Stimulated activated CD4-positive, alpha-beta T cell treated with anti-CD3 and anti-CD28 coated beads, Interleukin-12 subunit alpha, Interleukin-12 subunit beta, amount 100 ng/mL, for 48 hours (primary cell): ENCODE results near the gene TNPO2.
"Not testable (repeated sequence)": the region's sequence is repeated elsewhere in the genome, so short reads cannot be mapped to it uniquely, and the experiment has no call there.

ENCODE experiments used
- DNase-seq, 3 donors: peaks; one replicate each; pipeline ENCODE4 v3.0.0-alpha.2; 2020; ENCODE audit warnings: low read depth in 2 of 3, low spot score in 1 of 3

The TNPO2 gene

DNA sequence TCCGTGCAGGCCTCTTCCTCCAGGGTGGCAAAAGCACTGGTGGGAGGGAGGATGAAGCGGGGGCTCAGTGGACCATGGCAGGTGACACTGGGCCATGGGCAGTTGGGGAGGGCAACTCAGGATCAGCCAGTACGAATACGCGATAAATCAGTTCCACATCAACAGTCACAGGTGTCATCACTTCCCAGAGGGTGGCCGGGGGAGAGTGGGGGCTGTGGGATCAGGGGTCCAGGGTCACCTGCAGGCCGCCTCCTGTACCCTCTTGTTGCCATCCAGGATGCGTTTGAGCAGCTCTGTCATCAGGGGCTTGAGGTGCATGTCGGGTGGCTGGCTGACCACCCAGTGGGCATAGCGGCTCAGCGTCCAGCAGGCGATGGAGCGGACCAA lies 17.4 kb downstream of the TNPO2 start:
- no peak for DNase-seq

GRCh38 chr19:12705654-12706331 lies 17.9 kb downstream of the TNPO2 start:
- DNase-seq: no peak

- no peak for DNase-seq
These were observed 18.6 kb downstream of the TNPO2 start for GRCh38 chr19:12705169-12705568.

- no peak for DNase-seq
These were observed 20.7 kb downstream of the TNPO2 start for GRCh38 chr19:12703046-12703445.

DNA sequence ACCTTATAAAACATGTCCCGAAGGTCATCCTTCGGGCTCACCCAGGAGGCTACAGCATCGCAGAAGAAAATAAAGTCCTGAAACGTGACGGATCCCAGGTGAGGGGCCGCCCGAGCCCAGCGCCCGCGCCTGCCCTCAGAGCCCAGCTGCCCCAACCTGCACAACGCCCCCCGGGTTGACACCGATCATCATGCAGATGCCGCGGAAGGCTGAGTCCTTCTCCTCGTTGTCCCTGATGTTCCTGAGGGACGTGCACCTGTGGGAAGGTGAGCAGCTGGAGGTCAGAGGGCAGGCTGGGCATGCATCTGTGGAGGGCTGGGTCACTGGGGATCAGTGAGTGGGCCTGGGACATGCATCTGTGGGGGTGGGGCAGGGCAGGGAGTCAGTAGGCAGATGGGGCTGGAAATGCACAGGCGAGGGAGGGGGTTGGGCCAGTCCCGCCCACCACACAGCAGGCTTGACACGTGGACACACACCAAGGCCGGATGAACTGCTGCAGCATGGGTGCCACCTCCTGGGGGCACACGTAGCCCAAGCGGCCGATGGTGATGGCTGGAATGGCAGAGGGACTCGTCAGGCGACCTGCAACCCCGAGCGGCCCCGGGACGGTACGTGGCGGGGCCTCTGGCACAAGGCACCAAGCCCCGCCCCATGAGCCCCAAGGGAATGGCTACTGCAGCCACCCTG lies 22.0 kb downstream of the TNPO2 start:
- DNase-seq: no peak

DNA sequence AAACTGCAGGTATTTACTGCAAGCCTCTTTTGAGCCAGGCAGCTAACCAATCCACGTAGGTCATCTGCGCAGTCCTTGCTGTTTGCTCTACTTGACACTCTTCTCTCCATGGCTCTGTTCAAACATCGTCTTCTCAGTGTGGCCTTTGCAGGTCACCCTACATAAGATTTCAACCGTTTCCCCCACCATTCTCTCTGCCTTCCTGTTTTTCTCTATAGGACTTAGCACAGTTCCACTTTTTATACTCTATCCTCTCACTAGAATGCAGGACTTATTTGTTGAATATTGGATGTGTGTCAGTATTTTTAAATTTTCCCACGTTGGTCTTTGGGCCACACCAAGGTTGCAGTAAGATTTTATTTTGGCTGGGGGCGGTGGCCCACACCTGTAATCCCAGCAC lies 25.6 kb downstream of the TNPO2 start:
- DNase-seq: no peak

DNA sequence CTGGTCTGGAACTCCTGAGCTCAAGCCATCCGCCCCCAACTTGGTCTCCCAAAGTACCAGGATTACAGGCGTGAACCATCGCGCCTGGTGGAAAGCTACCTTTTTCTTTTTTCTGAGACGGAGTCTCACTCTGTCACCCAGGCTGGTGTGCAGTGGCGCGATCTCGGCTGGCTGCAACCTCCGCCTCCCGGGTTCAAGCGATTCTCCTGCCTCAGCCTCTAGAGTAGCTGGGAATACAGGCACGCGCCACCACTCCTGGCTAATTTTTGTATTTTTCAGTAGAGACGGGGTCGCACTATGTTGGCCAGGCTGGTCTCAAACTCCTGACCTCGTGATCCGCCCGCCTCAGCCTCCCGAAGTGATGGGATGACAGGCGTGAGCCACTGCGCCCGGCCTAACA lies 26.3 kb downstream of the TNPO2 start:
- DNase-seq: not testable (repeated sequence)

GRCh38 chr19:12696366-12697335 lies 27.1 kb downstream of the TNPO2 start, which contains the start of gene FBXW9:
Gene FBXW9 (minus strand): TSS chr19:12696631. CDS start chr19:12696581, 50 bp downstream.
- peak; percentile 95 to 99 (median 96) for DNase-seq

DNA sequence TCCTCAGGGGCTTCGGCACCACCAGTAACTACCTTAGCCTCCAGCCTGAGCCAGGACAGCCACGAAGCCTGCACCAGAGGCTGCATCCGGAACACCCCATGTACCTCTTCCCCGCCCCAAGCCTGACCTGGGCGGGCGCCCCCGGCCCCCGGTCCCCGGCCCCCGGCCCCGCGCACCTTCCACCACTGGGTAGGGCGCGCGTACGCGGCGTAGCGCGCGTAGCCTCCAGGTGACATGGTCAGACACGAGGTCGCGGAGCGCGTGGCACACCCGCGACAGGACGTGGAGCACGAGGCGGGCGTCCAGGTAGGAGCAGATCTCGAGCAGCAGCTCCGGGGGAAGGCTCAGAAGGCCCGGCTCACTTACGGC lies 27.8 kb downstream of the TNPO2 start:
- no peak for DNase-seq

DNA sequence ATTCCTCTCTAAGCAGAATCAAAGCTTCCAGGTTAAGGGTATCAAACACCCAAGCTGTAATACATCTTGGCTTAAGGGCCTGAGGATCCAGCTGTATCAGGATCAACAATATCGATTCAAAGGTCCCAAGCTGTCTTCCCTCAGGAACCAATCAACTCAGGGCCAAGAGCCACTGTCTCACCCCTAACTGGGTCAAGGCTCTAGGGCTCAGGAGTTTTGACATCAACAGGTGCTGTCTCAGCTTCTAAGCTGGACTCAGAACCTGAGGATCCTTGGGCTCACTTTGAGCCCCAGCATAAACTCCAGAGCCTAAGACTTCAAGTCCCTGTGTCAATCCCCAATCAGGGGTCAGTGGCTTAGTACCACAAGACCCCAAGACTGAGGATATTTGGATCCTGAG lies 28.2 kb downstream of the TNPO2 start:
- no peak for DNase-seq

- no peak for DNase-seq
These were observed 28.6 kb downstream of the TNPO2 start for GRCh38 chr19:12695096-12695495.

- DNase-seq: no peak
These were observed 29.1 kb downstream of the TNPO2 start for GRCh38 chr19:12694641-12695040.

DNA sequence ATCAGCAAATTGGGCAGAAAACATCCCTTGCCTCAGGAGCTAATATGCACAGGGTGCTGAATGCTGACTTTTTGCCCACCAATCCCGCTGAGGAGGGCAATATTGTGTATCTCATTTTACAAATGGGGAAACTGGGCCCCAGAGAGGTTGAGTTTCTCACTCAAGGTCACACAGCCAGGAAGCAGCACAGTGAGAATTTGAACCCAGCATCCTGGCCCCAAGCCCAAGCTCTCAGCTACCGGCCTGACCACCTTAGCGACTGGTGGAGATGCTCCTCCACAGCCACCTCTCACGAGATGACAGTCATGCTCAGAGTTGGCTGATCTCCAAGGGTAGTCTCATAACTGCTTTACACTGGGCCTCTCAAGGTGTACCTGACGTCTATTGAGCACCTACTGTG lies 30.8 kb downstream of the TNPO2 start:
- no peak for DNase-seq

GRCh38 chr19:12689581-12690216 lies 34.0 kb downstream of the TNPO2 start:
- DNase-seq: no peak

DNA sequence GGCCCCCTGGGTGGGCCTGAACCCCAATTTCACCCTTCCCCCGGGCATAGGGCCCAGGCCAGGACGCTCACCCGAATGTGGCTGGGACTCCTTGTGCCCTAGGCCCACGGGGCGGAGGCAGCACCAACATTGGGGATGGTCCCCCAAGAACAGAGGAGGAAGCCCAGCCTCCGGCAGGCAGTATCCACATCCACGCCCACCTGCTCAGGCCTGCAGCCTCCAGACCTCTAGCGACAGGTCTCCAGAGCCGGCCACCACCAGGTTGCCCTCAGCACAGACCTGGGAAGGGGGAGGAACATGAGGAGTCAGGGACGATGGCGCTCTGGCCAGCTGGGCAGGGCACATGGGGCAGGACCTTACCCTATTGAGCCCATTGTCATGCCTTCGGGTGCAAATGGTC lies 34.7 kb downstream of the TNPO2 start:
- no peak for DNase-seq

DNA sequence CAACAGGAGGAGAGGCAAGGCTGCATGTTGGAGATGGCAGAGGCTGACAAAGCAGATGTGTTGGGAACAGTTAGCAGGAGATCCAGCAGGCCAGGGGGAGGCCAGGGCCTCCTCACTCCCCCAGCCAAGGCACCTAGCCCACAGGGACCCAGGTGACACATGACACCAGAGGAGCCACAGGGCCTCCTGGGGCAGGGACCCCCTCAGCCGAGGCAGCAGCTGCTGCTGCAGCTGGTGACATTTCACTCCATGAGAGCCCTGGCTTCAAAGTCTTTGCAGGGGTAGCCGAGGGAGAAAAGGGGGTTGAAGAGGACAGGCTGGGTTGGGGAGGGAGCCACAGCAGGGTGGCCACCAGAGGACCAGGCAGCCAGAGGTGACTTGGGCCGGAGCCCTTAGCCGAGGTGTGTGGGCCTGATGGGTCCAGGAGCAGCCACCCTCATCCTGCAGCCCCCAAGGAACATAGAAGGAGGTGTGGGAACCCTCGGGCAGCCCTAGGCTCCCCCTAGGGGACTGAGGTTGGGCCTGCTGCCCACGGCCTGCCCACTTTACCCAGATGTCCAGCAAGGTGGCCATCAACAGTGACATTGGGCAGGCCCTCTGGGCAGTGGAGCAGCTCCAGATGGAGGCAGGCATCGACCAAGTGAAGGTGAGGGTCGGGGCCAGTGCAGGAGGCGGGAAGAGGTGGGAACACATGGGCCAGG lies 36.1 kb downstream of the TNPO2 start, which contains the start of gene GNG14:
Gene GNG14 (plus strand): TSS at position 503 of the 701 bp plus-strand sequence. CDS start 51 bp downstream, at position 554.
- no peak for DNase-seq

- no peak for DNase-seq
These were observed 37.9 kb downstream of the TNPO2 start for GRCh38 chr19:12685831-12686230.

DNA sequence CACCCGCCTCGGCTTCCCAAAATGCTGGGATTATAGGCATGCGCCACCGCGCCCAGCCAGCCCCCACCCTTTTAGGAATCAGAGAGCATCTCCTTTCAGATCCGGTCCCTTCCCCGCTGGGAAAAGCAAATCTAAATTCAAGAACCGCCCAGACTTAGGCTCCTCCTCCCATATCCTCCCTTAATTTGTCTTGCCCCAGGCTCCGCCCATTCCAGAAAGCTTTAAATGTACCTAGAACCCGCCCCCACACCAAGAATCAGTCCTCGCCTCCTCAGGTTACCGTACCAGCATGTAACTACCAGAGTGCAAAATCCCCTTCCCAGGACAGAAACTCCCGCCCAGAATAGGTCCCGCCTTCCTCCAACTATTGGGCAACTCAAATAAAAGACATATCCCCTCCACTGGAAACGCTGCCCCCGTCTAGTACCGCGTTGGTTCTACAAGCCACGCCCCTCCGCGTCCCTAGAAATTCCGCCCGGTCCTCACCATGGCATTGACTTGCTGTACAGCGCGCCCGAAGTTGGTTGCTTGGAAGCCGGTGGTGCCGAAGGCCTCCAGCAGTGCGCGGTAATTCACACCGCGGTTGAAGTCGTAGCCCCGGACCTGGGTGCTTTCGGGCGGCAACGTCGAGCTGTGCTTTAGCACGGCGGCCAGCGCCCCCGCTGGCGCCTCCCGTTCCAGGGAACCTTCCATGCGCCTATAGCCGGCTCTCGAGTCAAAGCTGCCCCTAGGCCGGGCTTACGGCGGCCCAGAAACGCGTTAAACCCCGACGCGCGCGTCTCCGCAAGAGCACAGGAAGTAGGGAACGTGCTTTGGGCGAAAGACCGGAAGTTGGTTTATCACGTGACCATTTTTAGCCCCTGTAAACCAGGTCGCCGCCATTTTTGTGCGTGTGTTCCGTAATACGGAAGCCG lies 42.4 kb downstream of the TNPO2 start, which contains the start of gene DHPS:
Gene DHPS (minus strand): TSS at position 807 of the 914 bp plus-strand sequence. CDS start 114 bp downstream, at position 693.
- DNase-seq: peak; percentile 87 to 93 (median 87)

DNA sequence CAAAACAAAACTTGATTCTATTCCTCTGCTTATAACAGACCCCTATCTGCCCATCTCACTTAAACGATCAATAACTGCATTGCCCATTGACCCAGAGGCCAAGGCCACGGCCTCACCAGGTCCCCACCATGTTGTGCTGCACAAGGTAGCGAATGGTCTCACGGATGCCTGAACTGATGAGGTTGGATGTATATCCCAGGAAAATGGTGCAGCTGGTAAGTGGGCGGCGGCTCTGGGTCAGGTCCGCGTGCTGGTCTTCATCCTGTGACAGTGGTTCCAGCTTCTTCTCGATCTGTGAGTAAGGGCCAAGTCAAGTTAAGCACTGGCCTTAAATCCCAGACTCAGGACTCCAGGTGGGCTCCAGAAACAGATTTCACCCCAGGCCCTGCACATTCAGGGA lies 43.7 kb downstream of the TNPO2 start:
- no peak for DNase-seq
